Activated CD8-positive, alpha-beta memory T cell treated with anti-CD3 and anti-CD28 coated beads for 36 hours (primary cell): ENCODE measurements around the gene TRPM5. TPM values are rescaled to one million over a fixed set of nuclear protein-coding genes. Genes with fewer than 3 reads are reported as not detected.

Experiments used
- CTCF ChIA-PET: fragments of 350-600 bp; sonication (Branson Sonifier 250); formaldehyde crosslinking; loops from one replicate; lab custom pipeline; 2021; ENCODE audit warnings: antibody characterized with exemption; lab: Charles Lee
- POLR2A ChIA-PET: fragments of 350-600 bp; sonication (Branson Sonifier 250); formaldehyde crosslinking; loops from one replicate; lab custom pipeline; 2021; ENCODE audit warnings: antibody characterized with exemption; lab: Charles Lee
- total RNA-seq, 2 experiments: library from RNA; stranded (reverse); gene quantifications; one replicate each; pipeline ENCODE4 v1.2.3, GENCODE V29; 2021

The TRPM5 gene
- total RNA-seq, 2 experiments from 2014 or later: not detected

- POLR2A ChIA-PET: no interaction called here
- CTCF ChIA-PET: interaction anchor here (1.0 to 7.5 kb wide), 7 partner anchors 17 to 219 kb away, joined by 3 to 170 read pairs (median 17); partner anchors contain the start of genes C11orf21, TSPAN32 and TSSC4
These were observed 26.2 kb downstream of the TRPM5 start for GRCh38 chr11:2417856-2418692.

- CTCF ChIA-PET: interaction anchor here (1.2 to 7.5 kb wide), 2 partner anchors 113 to 116 kb away, joined by 3 to 170 read pairs; partner anchors contain the start of genes C11orf21 and TSPAN32
- POLR2A ChIA-PET: no interaction called here
These were observed 27.5 kb downstream of the TRPM5 start for GRCh38 chr11:2416765-2417164.

- ChIA-PET POLR2A (no interaction called here), CTCF (interaction anchor here (0.8 to 7.5 kb wide), 3 partner anchors 111 to 117 kb away, joined by 3 to 170 read pairs (median 4); partner anchors contain the start of genes C11orf21 and TSPAN32)
These were observed 28.5 kb downstream of the TRPM5 start for GRCh38 chr11:2415601-2416380.

GRCh38 chr11:2415171-2415570 is 29.1 kb downstream of the TRPM5 start:
- ChIA-PET CTCF (interaction anchor here (0.8 kb wide), 1 partner anchor 110 kb away, joined by 4 read pairs; no protein-coding TSS in a partner anchor), POLR2A (no interaction called here)

GRCh38 chr11:2414616-2415015 is 29.7 kb downstream of the TRPM5 start:
- ChIA-PET CTCF (no interaction called here), POLR2A (no interaction called here)

GRCh38 chr11:2413742-2414579 is 30.4 kb downstream of the TRPM5 start:
- POLR2A ChIA-PET: no interaction called here
- CTCF ChIA-PET: no interaction called here

- ChIA-PET CTCF (no interaction called here), POLR2A (no interaction called here)
These were observed 32.0 kb downstream of the TRPM5 start for GRCh38 chr11:2412323-2412722.

- ChIA-PET POLR2A (no interaction called here), CTCF (no interaction called here)
These were observed 32.6 kb downstream of the TRPM5 start for GRCh38 chr11:2411446-2412305.

- ChIA-PET POLR2A (no interaction called here), CTCF (no interaction called here)
These were observed 33.7 kb downstream of the TRPM5 start for GRCh38 chr11:2410616-2411015.

- POLR2A ChIA-PET: no interaction called here
- CTCF ChIA-PET: interaction anchor here (1.2 kb wide), 1 partner anchor 105 kb away, joined by 3 read pairs; no protein-coding TSS in a partner anchor
These were observed 34.5 kb downstream of the TRPM5 start for GRCh38 chr11:2409611-2410468.

GRCh38 chr11:2409126-2409525 is 35.2 kb downstream of the TRPM5 start:
- ChIA-PET POLR2A (no interaction called here), CTCF (interaction anchor here (1.2 kb wide), 2 partner anchors 8 to 104 kb away, joined by 3 to 4 read pairs; partner anchors contain the start of gene TSSC4)

GRCh38 chr11:2408671-2409070 is 35.6 kb downstream of the TRPM5 start:
- POLR2A ChIA-PET: no interaction called here
- CTCF ChIA-PET: interaction anchor here (1.2 kb wide), 1 partner anchor 8 kb away, joined by 4 read pairs; the partner anchor contains the start of gene TSSC4

- ChIA-PET POLR2A (no interaction called here), CTCF (no interaction called here)
These were observed 37.4 kb downstream of the TRPM5 start for GRCh38 chr11:2406878-2407410.

GRCh38 chr11:2406451-2406850 is 37.9 kb downstream of the TRPM5 start:
- CTCF ChIA-PET: no interaction called here
- POLR2A ChIA-PET: no interaction called here

GRCh38 chr11:2404735-2405196 is 39.5 kb downstream of the TRPM5 start:
- CTCF ChIA-PET: no interaction called here
- POLR2A ChIA-PET: interaction anchor here (1.1 kb wide), 1 partner anchor 100 kb away, joined by 3 read pairs; no protein-coding TSS in a partner anchor

- POLR2A ChIA-PET: no interaction called here
- CTCF ChIA-PET: interaction anchor here (1.2 kb wide), 1 partner anchor 98 kb away, joined by 3 read pairs; no protein-coding TSS in a partner anchor
These were observed 41.2 kb downstream of the TRPM5 start for GRCh38 chr11:2402890-2403645.
